Smooth muscle cell of the brain vasculature (primary cell): Measurements from ENCODE around the gene HIF3A.
"Not testable (repeated sequence)": the region's sequence is repeated elsewhere in the genome, so short reads cannot be mapped to it uniquely, and the experiment has no call there.

Source experiments
- DNase-seq: peaks from one replicate; pipeline ENCODE4 v3.0.0-alpha.2; 2012; ENCODE audit warnings: low read depth, low spot score

Gene HIF3A

DNA sequence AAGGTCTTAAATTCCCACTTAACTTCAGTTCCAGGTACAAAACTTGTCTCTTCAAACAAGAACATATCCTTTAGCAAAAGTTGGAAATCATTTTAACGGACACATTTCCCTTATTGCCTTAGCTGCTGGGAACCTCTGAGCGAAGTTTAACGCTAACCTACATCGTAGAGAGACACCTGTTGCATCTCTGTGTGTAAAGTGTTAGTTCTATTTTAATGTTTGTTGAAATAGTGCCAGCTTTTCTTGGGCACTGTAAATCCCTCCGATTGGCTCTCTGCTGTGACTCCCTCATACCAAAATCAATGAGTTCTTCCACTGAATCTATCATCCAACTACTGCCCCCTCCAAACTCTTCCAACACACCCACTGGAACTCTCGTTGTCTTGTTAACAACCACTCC is 2.3 kb upstream of the HIF3A start:
- no peak for DNase-seq

DNA sequence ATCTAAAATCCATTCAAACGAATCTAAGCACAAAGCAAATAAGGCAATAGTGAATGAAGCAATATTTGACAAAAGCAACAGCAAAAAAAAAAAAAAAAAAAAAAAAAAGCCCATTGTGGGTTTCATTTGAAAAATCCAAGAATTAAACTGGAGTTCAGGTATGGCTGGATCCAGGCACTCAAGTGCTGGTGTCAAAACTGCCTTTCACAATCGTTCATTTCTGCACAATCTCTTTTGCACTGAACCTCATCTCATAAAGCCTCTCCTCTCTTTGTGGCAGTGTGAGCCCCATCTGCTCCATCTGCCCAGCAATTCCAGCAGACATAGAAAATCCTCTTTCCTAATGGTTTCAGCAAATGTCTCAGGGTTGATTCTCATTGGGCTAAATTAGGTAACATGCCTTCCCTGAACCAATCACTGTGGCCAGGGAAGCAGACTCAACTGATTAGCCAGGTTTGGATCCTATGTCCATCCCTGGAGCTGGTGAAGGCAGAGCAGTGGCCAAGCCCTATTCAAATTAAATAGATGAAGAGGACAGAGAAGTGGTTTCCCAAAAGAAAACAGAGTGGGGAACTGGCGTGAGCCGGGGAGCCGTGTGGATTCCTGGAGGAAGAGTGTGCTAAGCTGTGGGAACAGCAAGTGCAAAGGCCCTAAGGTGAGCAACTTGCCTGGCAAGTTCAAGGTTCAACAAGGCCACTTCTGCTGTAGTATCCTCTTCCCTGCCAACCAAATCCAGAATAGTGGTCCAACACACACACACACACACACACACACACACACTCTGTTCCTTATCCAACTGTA is 1.2 kb upstream of the HIF3A start:
- DNase-seq, result no peak

DNA sequence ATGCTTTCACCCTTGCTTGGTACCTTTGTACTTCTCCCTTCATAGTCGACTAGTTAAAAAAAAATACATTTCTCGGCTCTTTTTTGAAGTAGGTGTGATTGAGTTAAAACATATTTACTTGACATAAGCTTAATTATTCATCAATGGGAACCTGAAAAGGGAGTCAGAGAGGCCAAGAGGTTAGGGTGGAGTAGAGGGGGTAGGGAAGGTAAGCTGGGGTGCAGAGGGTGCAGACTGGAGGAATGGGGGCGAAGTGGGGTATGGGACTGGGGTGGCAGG is 701 bp upstream of the HIF3A start:
- no peak for DNase-seq

DNA sequence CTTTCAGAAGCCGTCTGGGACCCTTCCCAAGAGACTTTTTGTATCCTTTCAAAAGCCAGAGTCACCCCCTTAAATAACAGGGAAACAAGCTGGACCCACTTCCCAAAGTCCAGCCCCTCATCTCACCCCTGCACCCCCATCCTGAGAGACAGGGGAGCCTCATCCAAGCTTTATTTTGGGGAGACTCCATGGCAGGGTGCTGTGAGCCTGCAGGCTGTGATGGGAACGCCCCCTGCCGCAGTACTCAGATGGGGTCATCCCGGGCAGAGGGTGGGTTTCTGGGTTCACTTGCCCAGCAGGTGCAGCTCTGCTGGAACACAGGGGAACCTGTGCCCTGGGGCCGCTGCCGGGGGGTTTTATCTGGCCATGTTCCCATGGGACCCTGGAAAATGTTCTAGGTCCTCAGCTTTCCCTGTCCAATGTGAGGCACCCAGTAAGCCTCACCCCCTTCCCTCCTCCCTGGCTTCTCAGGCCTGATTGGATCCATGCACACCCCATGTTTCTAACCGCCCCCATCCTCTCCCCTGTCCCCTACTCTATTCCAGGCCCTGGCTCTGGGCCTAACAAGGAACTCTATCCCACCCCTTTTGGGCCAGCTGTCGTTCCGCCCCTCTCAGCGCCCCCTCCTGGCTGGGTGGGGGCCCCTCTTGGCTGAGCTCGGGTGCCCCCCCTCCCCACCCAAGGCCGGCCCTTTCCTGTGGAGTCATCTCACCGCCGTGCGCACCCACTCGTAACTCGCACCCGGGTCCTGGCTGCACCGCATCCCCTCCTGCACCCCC is 1.0 kb downstream of the HIF3A start:
- DNase-seq, result no peak

DNA sequence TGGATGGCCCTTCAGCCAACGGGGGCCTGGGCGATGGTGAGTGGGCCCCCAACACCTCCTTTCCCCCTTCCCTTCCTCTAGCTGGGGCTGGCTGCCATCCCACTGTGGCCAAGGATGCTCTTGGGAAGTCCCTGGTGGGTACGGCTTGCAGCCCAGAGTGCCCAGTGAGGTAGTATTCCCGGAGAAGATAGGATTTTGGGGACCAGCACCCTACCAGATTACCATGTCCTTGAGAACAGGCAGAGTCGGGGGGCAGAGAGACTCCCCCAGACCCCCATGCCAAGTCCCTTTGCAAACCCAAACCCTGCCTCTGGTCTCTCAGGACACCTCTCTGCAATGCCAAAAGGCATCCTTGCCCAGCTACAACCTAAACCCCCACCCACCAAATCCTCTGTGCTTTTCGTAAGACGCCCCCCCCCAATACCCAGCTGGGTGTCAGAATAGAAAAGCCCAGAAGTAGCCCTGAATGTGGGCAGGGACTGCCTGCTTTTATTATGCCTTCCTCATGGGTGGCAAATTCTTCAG is 1.7 kb downstream of the HIF3A start:
- no peak for DNase-seq

DNA sequence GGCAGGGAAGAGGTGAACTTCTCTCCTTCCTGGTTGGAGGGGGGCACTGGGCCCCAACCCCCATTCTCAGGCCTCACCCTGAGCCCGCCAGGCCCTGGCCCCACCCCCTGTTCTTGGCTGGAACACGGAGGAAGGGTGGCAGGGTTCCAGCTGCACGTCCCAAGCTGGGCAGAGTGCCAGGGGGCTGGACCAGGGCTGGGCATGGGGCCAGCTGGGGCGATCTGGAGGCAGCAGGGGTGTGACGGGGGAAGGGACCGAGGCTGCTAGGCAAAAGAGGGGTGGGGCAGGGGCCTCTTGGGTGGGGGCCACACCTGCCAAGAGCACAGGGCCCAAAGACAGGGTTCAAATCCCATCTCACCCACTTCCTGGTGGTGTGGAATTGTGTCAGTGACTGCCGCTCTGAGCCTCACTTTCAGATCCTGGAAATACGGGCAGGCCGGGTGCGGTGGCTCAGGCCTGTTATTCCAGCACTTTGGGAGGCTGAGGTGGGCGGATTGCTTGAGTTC is 2.2 kb downstream of the HIF3A start:
- DNase-seq, result peak; percentile 91

DNA sequence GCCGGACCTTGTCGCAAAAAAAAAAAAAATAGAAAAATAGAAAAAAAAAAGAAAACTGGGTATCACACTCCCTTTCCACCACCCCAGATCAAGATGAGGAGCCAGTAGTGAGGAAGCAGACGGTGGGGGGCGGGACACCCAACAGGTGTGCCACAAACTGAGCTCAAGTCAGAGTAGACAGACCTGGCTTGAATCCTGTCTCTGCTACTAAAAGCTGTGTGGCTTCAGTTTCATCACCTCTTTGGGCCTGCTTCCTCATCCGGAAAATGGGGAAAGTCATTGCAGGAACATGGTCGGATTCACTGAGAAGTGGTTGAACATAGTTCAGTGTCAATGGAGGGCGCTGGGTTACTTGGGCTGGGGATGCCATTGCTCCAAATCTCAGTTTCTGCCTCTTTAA is 2.9 kb downstream of the HIF3A start:
- DNase-seq, result no peak

DNA sequence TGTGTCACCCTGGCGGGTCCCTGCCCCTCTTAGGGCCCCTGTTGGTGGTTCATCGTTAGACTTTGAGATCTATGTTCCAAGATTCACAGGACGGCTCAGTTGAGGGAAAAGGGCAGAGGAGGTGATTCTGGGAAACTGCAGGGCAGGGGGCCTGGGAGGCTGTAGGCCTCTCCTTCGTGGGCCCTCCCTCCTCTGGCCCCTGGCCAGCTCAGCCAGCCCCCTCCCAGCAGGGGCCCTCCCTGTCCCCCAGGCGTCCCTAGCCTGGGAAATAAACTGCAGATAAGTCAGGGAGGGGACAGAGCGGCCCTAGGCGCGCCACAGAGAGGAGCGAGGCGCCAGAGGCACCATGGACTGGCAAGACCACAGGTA is 6.5 kb downstream of the HIF3A start:
- no peak for DNase-seq

DNA sequence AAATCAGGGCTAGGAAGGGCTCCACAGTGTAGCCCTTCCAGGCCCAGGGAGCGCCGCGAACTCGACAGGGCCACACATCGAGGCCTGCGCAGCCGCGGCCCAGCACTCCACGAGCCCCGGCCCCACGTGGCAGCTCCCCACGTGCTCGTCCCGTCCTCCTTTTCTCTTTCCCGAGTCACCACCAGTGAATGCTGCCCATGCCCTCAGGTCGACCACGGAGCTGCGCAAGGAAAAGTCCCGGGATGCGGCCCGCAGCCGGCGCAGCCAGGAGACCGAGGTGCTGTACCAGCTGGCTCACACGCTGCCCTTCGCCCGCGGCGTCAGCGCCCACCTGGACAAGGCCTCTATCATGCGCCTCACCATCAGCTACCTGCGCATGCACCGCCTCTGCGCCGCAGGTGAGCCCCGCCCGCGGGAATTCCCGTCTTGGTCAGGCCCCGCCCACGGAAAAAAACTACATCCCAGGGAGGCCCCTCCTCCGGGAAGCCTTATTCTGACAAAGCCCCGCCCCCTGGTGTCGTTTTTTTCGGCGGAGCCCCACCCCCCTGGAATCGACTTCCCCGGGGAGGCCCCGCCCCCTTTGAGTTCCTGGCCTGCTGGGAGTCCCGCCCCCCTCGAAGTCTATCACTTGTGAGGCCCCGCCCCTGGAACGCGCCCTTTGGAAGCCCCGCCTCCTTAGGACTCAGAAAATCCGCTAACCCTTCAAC is 7.0 kb downstream of the HIF3A start:
- no peak for DNase-seq

DNA sequence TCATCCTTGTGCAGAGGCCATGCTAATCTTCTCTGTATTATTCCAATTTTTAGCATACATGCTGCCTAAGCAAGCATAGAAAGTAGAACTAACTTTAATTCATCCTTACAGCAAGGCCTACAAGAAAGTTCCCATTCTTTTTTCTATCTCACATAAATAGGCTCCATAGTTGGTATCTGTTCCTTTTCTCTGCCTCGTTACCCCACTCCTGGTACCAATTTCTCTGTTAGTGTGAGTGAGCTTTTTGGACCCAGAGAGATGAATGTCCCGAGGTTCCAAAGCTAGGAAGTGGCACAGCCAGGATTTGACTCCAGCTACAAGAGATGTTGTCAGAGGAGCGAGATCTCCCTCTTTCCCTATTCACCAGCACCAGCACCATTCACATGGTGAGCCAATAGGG is 9.7 kb downstream of the HIF3A start:
- no peak for DNase-seq

DNA sequence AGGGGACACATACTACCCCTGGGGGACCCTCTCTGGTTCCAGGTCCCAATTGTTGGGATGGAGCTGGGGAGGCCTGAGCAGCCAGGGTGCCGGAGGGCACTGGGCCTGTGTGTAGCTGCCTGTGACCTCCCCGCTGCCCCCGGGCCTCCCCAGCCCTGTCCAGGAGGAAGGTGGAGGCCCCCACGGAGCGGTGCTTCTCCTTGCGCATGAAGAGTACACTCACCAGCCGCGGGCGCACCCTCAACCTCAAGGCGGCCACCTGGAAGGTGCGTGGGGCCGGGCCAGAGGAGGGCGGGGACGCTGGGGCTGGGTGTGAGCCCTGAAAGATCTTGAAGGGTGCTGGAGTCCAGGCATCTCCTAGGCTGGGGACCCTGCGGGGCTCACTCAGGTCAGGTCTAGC is 11.7 kb downstream of the HIF3A start:
- no peak for DNase-seq

DNA sequence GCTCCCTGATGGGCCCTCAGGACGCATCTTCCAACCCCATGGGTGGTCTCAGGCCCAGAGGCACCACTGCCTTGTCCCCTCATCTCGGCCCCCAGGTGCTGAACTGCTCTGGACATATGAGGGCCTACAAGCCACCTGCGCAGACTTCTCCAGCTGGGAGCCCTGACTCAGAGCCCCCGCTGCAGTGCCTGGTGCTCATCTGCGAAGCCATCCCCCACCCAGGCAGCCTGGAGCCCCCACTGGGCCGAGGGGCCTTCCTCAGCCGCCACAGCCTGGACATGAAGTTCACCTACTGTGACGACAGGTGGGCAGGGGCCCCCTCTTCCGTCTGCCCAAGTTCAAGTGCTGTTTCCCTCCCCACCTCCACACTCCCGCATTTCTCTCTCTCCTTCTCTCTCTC is 12.2 kb downstream of the HIF3A start:
- DNase-seq, result no peak

DNA sequence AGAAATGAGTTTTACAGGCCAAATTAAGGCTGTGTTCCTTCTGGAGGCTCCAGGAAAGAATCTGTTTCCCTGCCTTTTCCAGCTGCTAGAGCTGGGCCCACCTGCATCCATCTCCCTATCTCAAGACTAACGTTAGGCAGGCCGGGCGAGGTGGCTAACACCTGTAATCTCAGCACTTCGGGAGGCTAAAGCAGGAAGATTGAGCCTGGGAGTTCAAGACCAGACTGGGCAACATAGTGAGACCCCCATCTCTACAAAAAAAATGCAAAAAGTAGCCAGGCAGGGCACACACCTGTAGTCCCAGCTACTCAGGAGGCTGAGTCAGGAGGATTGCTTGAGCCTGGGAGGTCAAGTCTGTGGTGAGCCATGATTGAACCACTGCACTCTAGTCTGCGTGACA is 14.6 kb downstream of the HIF3A start:
- no peak for DNase-seq

DNA sequence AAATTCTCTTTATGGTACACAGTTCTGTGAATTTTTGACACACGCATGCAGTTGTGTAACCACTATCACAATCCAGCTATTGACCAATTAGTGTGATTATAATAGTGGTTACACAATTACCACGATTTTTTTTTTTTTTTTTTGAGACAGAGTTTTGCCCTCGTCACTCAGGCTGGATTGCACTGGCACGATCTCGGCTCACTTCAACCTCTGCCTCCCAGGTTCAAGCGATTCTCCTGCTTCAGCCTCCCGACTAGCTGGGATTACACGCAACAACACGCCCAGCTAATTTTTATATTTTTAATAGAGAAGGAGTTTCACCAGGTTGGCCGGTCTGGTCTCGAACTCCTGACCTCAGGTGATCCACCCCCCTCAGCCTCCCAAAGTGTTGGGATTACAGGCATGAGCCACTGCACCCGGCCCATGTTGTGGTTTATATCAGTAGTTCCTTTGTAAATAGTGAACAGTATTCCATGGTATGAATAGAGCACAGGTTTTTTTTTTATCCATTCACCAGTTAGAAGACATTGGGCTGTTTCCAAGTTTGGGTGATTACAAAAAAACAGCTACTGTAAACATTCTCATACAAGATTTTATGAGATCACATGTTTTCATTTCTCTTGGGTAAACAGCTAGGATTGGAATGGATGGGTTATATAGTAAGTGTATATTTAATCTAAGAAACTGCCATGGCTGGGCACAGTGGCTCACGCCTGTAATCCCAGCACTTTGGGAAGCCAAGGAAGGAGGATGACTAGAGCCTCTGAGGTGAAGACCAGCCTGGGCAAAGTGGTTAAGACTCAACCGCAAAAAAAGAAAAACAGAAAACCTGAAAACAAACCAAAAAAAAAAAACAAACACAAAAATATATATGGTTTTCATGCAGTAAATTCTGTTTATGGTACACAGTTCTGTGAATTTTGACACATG is 17.0 kb downstream of the HIF3A start:
- DNase-seq, result peak; percentile 36

DNA sequence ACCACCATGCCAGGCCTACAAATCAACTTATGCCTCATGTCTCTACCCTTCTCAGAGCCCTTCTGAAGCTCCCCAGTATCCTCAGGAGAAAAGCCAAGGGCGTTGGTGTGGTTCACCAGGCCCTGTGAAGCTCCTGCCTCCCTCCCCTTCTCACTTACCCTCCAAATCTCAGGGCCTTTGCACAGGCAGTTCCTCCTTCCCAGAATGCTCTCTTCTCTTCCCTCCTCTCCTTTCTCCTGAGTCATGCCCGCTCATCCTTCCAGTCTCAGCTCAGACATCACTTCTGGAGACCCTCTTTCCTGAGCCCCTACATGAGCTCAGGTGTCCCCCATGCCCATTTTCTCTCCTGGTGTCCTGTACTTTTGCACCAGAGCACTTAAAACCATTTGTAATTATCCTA is 20.5 kb downstream of the HIF3A start:
- DNase-seq, result no peak

DNA sequence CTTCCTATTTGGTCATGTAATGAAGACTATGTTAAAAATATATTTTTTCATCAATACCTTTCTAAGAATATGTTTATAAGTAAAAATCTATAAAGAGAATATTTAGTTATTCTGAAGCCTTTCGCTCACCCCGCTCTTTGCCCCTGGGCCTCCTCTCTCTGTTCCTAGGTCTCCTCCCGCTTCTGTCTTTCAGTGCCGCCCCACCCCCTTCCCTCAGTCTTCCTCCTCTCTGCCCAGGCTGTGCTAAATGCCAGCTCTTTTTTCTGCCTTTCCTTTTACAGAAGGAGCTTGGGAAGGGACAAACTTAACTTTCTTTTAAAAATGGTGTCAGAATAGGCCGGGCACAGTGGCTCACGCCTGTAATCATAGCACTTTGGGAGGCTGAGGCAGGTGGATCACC is 22.8 kb downstream of the HIF3A start:
- no peak for DNase-seq

DNA sequence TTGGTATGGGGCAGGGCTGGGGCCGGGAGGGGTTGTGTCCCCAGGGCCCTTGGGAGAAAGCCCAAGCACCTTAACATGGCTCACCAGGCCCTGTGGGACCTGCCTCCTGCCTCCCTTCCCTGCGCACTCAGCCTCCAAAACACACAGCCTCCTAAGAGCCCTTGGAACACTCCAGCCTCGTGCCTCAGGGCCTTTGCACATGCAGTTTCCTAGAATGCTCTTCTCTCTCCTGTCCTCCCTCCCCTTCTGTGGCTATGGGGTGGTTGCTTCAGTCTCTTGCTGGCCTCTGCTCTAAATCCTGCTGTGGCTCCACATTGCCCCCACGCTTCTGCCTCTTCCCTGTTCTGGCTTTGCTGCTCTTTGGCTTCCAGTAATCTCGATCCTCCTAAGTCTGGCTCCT is 23.7 kb downstream of the HIF3A start:
- no peak for DNase-seq

DNA sequence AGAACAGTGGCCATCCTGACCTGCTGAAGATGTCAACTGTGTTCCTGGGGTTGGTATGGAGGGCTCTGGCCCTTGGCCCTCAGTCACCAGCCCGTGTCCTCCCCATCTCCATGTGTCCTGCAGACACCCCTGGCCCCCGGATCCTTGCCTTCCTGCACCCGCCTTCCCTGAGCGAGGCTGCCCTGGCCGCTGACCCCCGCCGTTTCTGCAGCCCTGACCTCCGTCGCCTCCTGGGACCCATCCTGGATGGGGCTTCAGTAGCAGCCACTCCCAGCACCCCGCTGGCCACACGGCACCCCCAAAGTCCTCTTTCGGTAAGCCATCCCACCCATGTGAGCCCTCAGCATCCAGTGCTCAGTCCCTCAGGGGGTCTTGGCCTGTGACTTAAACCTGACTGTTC is 24.8 kb downstream of the HIF3A start:
- DNase-seq, result no peak

DNA sequence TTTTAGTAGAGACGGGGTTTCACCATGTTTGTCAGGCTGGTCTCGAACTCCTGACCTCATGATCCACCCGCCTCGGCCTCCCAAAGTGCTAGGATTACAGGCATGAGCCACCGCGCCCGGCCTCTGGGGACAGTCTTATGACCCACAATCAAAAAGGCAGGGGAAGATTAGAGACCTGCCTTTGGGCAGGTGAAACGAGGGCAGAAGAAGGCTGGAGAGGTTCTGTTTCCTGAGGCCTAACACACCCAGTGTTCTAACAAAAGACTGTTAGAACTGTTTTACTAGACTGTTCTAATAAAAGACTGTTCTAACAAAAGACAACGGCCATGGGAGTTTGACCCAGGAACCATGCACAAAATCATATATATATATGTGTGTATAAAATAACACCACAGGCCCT is 26.4 kb downstream of the HIF3A start:
- DNase-seq, result not testable (repeated sequence)

DNA sequence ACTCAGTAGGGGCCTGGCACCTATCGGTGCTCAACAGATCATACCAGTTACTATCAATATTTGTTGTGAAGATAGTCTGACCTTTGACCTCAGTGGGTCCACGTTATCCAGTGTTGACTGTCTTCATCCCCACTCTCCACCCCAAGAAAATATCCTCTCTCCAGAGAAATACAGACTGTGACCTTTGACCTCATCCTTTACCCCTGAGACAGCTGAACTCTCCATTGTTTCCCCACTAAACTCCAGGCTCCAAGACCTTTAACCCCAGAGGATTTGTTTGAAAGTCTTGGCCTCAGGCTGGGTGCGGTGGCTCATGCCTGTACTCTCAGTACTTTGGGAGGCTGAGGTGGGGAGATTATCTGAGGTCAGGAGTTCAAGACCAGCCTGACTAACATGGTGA is 27.4 kb downstream of the HIF3A start:
- DNase-seq, result no peak

DNA sequence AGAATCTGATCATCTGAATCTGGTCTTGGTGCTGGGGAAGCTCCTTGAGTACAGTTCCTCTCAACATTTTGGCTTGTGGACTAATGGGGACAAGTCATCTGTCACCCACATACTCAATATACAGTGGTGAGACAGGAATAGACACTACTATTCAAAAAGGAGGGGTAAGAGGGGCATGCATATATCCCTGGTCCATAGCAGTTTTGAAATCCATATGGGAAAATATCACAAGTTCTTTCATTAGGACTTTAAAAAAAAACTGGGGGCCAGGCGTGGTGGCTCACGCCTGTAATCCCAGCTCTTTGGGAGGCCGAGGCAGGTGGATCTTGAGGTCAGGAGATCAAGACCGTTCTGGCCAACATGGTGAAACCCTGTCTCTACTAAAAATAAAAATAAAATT is 29.8 kb downstream of the HIF3A start:
- DNase-seq, result no peak
